CD14-positive monocyte (primary cell): ENCODE measurements around the gene CAB39L. TPM values are rescaled to one million over a fixed set of nuclear protein-coding genes. Genes with fewer than 3 reads are reported as not detected.

ENCODE experiments used
- DNase-seq, 3 donors: peaks; one replicate each; pipeline ENCODE4 v3.0.0-alpha.2; 2011 to 2022
- H2AFZ ChIP-seq: 2 replicates; pipeline ENCODE4 v1.6.0; 2012; ENCODE audit warnings: mild to moderate bottlenecking, low read depth, low read length, inconsistent platforms; ENCODE audit not compliant: insufficient read depth, poor library complexity, severe bottlenecking
- H3K27ac ChIP-seq, 2 donors: 1 replicate in 1 of 2; 2 replicates in 1 of 2; pipeline ENCODE4 v1.5.1; 2012 to 2013; ENCODE audit warnings: low read length in 2 of 2, control low read depth in 1 of 2, inconsistent platforms in 1 of 2, low read depth in 1 of 2, mild to moderate bottlenecking in 1 of 2
- H3K27me3 ChIP-seq, 2 donors: one replicate each; pipeline versions ENCODE4 v1.6.0 to v1.6.1; 2011 to 2013; ENCODE audit warnings: low read length in 2 of 2; ENCODE audit not compliant: control insufficient read depth in 2 of 2, insufficient read depth in 2 of 2
- H3K36me3 ChIP-seq, 2 donors: replicated peaks in 1 of 2; 1 replicate in 1 of 2; 2 replicates in 1 of 2; pipeline versions ENCODE4 v1.5.1 to v1.6.1; 2012 to 2013; ENCODE audit warnings: low read length in 2 of 2, control low read depth in 1 of 2, inconsistent platforms in 1 of 2, mild to moderate bottlenecking in 1 of 2; ENCODE audit not compliant: insufficient read depth in 2 of 2, control insufficient read depth in 1 of 2
- H3K4me1 ChIP-seq, 2 donors: 1 replicate in 1 of 2; 2 replicates in 1 of 2; pipeline versions ENCODE4 v1.5.1 to v1.6.1; 2012 to 2013; ENCODE audit warnings: low read length in 2 of 2, control low read depth in 1 of 2, inconsistent platforms in 1 of 2, mild to moderate bottlenecking in 1 of 2, moderate library complexity in 1 of 2; ENCODE audit not compliant: insufficient read depth in 2 of 2, control insufficient read depth in 1 of 2
- H3K4me2 ChIP-seq: replicated peaks from 2 replicates; pipeline ENCODE3; 2012; ENCODE audit warnings: low read length, moderate library complexity, mild to moderate bottlenecking; ENCODE audit not compliant: poor library complexity, severe bottlenecking; ENCODE audit errors: extremely low read depth
- H3K4me3 ChIP-seq, 3 experiments: fragments of 200-600 bp in 1 of 3; sonication (generic) in 1 of 3; replicated peaks in 1 of 3; 1 replicate in 2 of 3; 2 replicates in 1 of 3; pipeline ENCODE4 v1.5.1; 2011 to 2013; ENCODE audit warnings: low read length in 3 of 3, mild to moderate bottlenecking in 3 of 3, control low read depth in 2 of 3, low read depth in 2 of 3, inconsistent platforms in 1 of 3, moderate library complexity in 1 of 3
- H3K79me2 ChIP-seq: 2 replicates; pipeline ENCODE4 v1.6.0; 2012; ENCODE audit warnings: mild to moderate bottlenecking, control low read depth, inconsistent platforms, low read length, moderate library complexity; ENCODE audit not compliant: insufficient read depth
- H3K9ac ChIP-seq: 2 replicates; pipeline ENCODE4 v1.6.0; 2017; ENCODE audit warnings: low read length, mild to moderate bottlenecking; ENCODE audit not compliant: insufficient read depth, poor library complexity, severe bottlenecking
- H3K9me3 ChIP-seq, 2 donors: replicated peaks in 1 of 2; 1 replicate in 1 of 2; 2 replicates in 1 of 2; pipeline versions ENCODE4 v1.5.1 to v1.6.1; 2012 to 2013; ENCODE audit warnings: low read length in 2 of 2, control low read depth in 1 of 2; ENCODE audit not compliant: control insufficient read depth in 1 of 2, insufficient read depth in 1 of 2
- H4K20me1 ChIP-seq: 2 replicates; pipeline ENCODE4 v1.6.0; 2012; ENCODE audit warnings: mild to moderate bottlenecking, low read length, control low read depth, moderate library complexity; ENCODE audit not compliant: insufficient read depth
- H3K27ac Mint-ChIP-seq, 7 donors: one replicate each; pipeline ENCODE4 v1.8.0; 2020; ENCODE audit warnings: mild to moderate bottlenecking in 7 of 7, mixed read lengths in 7 of 7, moderate library complexity in 6 of 7, inconsistent platforms in 2 of 7
- H3K27me3 Mint-ChIP-seq, 3 donors: one replicate each; pipeline ENCODE4 v1.8.0; 2021 to 2022; ENCODE audit warnings: low read depth in 3 of 3, mild to moderate bottlenecking in 3 of 3, mixed read lengths in 3 of 3, moderate library complexity in 3 of 3, inconsistent platforms in 1 of 3
- H3K36me3 Mint-ChIP-seq, 2 donors: one replicate each; pipeline ENCODE4 v1.8.0; 2020; ENCODE audit warnings: mixed read lengths in 2 of 2, inconsistent platforms in 1 of 2, mild to moderate bottlenecking in 1 of 2
- H3K4me1 Mint-ChIP-seq: one replicate; pipeline ENCODE4 v1.8.0; 2020; ENCODE audit warnings: mild to moderate bottlenecking, mixed read lengths
- H3K4me3 Mint-ChIP-seq, 2 donors: one replicate each; pipeline ENCODE4 v1.8.0; 2020; ENCODE audit warnings: mild to moderate bottlenecking in 2 of 2, mixed read lengths in 2 of 2, moderate library complexity in 1 of 2
- H3K9me3 Mint-ChIP-seq, 7 donors: one replicate each; pipeline ENCODE4 v1.8.0; 2020 to 2022; ENCODE audit warnings: mixed read lengths in 7 of 7, mild to moderate bottlenecking in 6 of 7, moderate library complexity in 6 of 7, inconsistent platforms in 2 of 7
- WGBS: methylation state at CpG from one replicate; pipeline ENCODE4 v1.1.5; 2013; ENCODE audit warnings: missing lambda C conversion rate; ENCODE audit not compliant: insufficient coverage; 5-methylcytosine and 5-hydroxymethylcytosine counted together
- intact Hi-C, 2 donors: fragments of 100-400 bp; cut with micrococcal nuclease; formaldehyde crosslinking; loops; one replicate each; pipeline versions ENCODE4 v1.15.0 to v1.15.1; 2023
- polyA plus RNA-seq, 3 donors: library from polyadenylated mRNA; depleted of rRNA in 1 of 3; unstranded in 2 of 3; stranded (reverse) in 1 of 3; fragments of 300-500 nt in 2 of 3; fragments of >200 nt in 1 of 3; fragmentation: Illumina TruSeq in 2 of 3; gene quantifications; 1 replicate in 2 of 3; 2 replicates in 1 of 3; pipeline ENCODE4 v1.2.3, GENCODE V29; 2012 to 2021
- TF ChIP-seq, protein P1 (sequence below): fragments of 200-600 bp; IDR thresholded peaks from one replicate; pipeline ENCODE4 v1.8.0; 2022; ENCODE audit warnings: antibody characterized with exemption, mild to moderate bottlenecking

The CAB39L gene
- polyA plus RNA-seq, 3 donors: 1.9 to 5.1 (median 2.7) TPM

- Mint-ChIP-seq H3K9me3 (no peaks in the 10 kb centered on the region), H3K4me3 (no peak overlapping the region), H3K4me1 (no peaks in the 10 kb centered on the region), H3K36me3 (peaks cover 26 to 30% of the 10 kb centered on the region in 2 donors), H3K27ac (no peak overlapping the region), H3K27me3 (no peaks in the 10 kb centered on the region)
- Histone ChIP-seq H4K20me1 (no peaks in the 10 kb centered on the region), H3K27ac (no peak overlapping the region), H3K9ac (no peak overlapping the region), H3K79me2 (no peaks in the 10 kb centered on the region), H3K27me3 (no peaks in the 10 kb centered on the region), H3K4me2 (no peak overlapping the region), H3K36me3 (peaks cover 16 to 26% of the 10 kb centered on the region in 2 donors), H2AFZ (no peak overlapping the region), H3K9me3 (no peaks in the 10 kb centered on the region), H3K4me1 (no peaks in the 10 kb centered on the region), H3K4me3 (no peak overlapping the region)
- no peak for DNase-seq
- TF ChIP-seq, protein P1, sequence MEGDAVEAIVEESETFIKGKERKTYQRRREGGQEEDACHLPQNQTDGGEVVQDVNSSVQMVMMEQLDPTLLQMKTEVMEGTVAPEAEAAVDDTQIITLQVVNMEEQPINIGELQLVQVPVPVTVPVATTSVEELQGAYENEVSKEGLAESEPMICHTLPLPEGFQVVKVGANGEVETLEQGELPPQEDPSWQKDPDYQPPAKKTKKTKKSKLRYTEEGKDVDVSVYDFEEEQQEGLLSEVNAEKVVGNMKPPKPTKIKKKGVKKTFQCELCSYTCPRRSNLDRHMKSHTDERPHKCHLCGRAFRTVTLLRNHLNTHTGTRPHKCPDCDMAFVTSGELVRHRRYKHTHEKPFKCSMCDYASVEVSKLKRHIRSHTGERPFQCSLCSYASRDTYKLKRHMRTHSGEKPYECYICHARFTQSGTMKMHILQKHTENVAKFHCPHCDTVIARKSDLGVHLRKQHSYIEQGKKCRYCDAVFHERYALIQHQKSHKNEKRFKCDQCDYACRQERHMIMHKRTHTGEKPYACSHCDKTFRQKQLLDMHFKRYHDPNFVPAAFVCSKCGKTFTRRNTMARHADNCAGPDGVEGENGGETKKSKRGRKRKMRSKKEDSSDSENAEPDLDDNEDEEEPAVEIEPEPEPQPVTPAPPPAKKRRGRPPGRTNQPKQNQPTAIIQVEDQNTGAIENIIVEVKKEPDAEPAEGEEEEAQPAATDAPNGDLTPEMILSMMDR: no peak
- WGBS: no CpG with 5 or more reads among the region's 2 CpGs
- intact Hi-C loops: no loop called here
These were observed 171.6 kb downstream of the CAB39L start for GRCh38 chr13:49272296-49272695.

DNA sequence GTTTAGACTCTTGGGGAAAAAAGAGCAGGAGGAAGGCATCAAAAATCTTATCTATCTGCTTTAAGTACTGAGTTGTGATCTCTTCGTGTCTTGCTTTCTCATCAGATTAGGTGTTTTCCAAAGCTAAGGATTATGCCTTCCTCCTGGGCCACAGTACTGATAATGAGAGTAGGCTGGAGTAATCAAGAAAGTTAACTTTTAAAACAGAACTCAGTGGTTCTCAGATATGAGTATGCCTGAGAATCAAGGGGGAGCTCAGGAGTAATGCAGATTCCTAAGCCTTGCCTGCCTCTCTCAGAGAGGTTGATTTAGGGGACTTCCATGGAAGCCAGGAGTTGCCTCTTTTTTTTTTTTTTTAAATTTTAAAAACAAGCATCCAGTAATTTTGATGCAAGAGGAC is 172.6 kb downstream of the CAB39L start:
- Histone ChIP-seq H3K9me3 (no peaks in the 10 kb centered on the region), H3K27ac (no peak overlapping the region), H3K4me2 (no peak overlapping the region), H3K4me3 (no peak overlapping the region), H3K9ac (no peak overlapping the region), H3K79me2 (no peaks in the 10 kb centered on the region), H3K36me3 (peaks cover 16 to 36% of the 10 kb centered on the region in 2 donors), H3K4me1 (no peaks in the 10 kb centered on the region), H3K27me3 (no peaks in the 10 kb centered on the region), H4K20me1 (no peaks in the 10 kb centered on the region), H2AFZ (no peak overlapping the region)
- no CpG with 5 or more reads among the region's 1 CpG for WGBS
- Mint-ChIP-seq H3K27me3 (no peaks in the 10 kb centered on the region), H3K36me3 (peaks cover 28 to 34% of the 10 kb centered on the region in 2 donors), H3K27ac (no peak overlapping the region), H3K4me1 (no peaks in the 10 kb centered on the region), H3K4me3 (no peak overlapping the region), H3K9me3 (no peaks in the 10 kb centered on the region)
- intact Hi-C loops: no loop called here
- TF ChIP-seq, protein P1: no peak
- no peak for DNase-seq
